Body of pancreas (tissue), 4 donors: Measurements from ENCODE around the gene EFCAB9. TPM values are rescaled to one million over a fixed set of nuclear protein-coding genes. Genes with fewer than 3 reads are reported as not detected.

ENCODE experiments used
- ATAC-seq: fragments of 150-250 bp; one replicate; pipeline ENCODE4 v1.9.1; 2016
- DNase-seq, 4 donors: peaks; one replicate each; pipeline ENCODE4 v3.0.0-alpha.2; 2019
- H3K27ac ChIP-seq, 4 donors: fragments of 200-600 bp; sonication (generic); 1 replicate in 3 of 4; 2 replicates in 1 of 4; pipeline versions ENCODE4 v1.5.1 to v1.6.1; 2016 to 2019; ENCODE audit warnings: mild to moderate bottlenecking in 1 of 4, mixed read lengths in 1 of 4, moderate library complexity in 1 of 4
- H3K27me3 ChIP-seq, 2 donors: fragments of 200-600 bp; sonication (generic); one replicate each; pipeline ENCODE4 v1.6.0; 2016; ENCODE audit warnings: mild to moderate bottlenecking in 1 of 2
- H3K36me3 ChIP-seq, 2 donors: fragments of 200-600 bp; sonication (generic); replicated peaks in 1 of 2; 2 replicates each; pipeline ENCODE4 v1.5.1; 2016; ENCODE audit warnings: low read depth in 2 of 2; ENCODE audit not compliant: insufficient read depth in 1 of 2
- H3K4me1 ChIP-seq: fragments of 200-600 bp; sonication (generic); one replicate; pipeline ENCODE4 v1.6.0; 2016
- H3K4me3 ChIP-seq, 2 donors: fragments of 200-600 bp; sonication (generic); 1 replicate in 1 of 2; 2 replicates in 1 of 2; pipeline ENCODE4 v1.5.1; 2016 to 2019
- H3K9me3 ChIP-seq, 3 donors: fragments of 200-600 bp; sonication (generic); 1 replicate in 2 of 3; 2 replicates in 1 of 3; pipeline ENCODE4 v1.5.1; 2016
- CTCF ChIP-seq, 7 experiments: fragments of 450-650 bp in 4 of 7; fragments of 200-600 bp in 3 of 7; sonication (generic) in 3 of 7; IDR thresholded peaks; one replicate each; pipeline ENCODE4 v1.5.1; 2016 to 2019; ENCODE audit warnings: antibody characterized with exemption in 7 of 7
- POLR2A ChIP-seq, 3 donors: fragments of 450-650 bp; IDR thresholded peaks; one replicate each; pipeline ENCODE4 v1.6.1; 2016; ENCODE audit warnings: antibody characterized with exemption in 3 of 3, mild to moderate bottlenecking in 2 of 3
- WGBS, 2 donors: methylation state at CpG; one replicate each; pipeline ENCODE4 v1.1.5; 2017; 5-methylcytosine and 5-hydroxymethylcytosine counted together
- intact Hi-C: fragments of 100-400 bp; cut with DNase I; formaldehyde crosslinking; loops from one replicate; pipeline ENCODE4 v1.15.1; 2023
- total RNA-seq, 2 donors: library from RNA; depleted of rRNA; stranded (reverse); fragments of >200 nt; gene quantifications; one replicate each; pipeline ENCODE4 v1.1.0, GENCODE V29; 2016

The EFCAB9 gene
- total RNA-seq, 2 donors from 2014 or later: not detected

GRCh38 chr5:172229904-172230303, 35.9 kb downstream of the EFCAB9 start:
- H3K4me1 ChIP-seq: peaks cover 4% of the 10 kb centered on the region
- no peak overlapping the region for H3K4me3 ChIP-seq
- 90 to 93% methylated on average over 1 of the region's 1 CpG for WGBS, 2 donors
- H3K27ac ChIP-seq: no peak overlapping the region
- no peaks in the 10 kb centered on the region for H3K27me3 ChIP-seq
- intact Hi-C loops: no loop called here
- H3K36me3 ChIP-seq: peaks cover 0 to 3% of the 10 kb centered on the region in 2 donors
- no peaks in the 10 kb centered on the region for H3K9me3 ChIP-seq
- DNase-seq (no peak), ATAC-seq (no peak)
- no peak for TF ChIP-seq POLR2A (IDR thresholded peaks at IDR 0.05)
- TF ChIP-seq CTCF (IDR thresholded peaks at IDR 0.05): no peak

DNA sequence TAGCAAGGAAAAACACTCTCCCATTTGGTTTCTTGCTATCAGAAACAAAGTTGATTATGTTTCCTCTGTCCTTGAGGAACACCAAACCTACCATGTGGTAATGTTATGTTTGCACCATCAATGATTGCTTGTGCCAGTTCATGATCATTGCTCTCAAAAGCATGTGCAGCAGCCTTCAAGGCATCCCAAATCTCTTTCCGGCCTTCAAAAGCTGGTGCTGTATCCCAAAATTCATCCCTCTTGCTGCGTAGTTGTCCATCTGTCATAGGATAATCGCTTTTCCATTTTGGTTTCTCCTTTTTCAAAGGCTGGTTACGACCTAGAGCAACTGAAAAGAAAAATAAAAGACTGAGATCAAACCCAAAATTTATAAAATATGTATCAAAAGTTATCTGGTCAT, 40.1 kb downstream of the EFCAB9 start:
- H3K4me3 ChIP-seq: no peak overlapping the region
- DNase-seq (no peak), ATAC-seq (no peak)
- intact Hi-C loops: no loop called here
- H3K9me3 ChIP-seq: no peaks in the 10 kb centered on the region
- WGBS, 2 donors: 91 to 95% methylated on average over 4 of the region's 4 CpGs
- H3K27me3 ChIP-seq: no peaks in the 10 kb centered on the region
- TF ChIP-seq POLR2A (IDR thresholded peaks at IDR 0.05): no peak
- H3K27ac ChIP-seq: no peak overlapping the region
- peaks cover 0 to 3% of the 10 kb centered on the region in 2 donors for H3K36me3 ChIP-seq
- peaks cover 33% of the 10 kb centered on the region for H3K4me1 ChIP-seq

DNA sequence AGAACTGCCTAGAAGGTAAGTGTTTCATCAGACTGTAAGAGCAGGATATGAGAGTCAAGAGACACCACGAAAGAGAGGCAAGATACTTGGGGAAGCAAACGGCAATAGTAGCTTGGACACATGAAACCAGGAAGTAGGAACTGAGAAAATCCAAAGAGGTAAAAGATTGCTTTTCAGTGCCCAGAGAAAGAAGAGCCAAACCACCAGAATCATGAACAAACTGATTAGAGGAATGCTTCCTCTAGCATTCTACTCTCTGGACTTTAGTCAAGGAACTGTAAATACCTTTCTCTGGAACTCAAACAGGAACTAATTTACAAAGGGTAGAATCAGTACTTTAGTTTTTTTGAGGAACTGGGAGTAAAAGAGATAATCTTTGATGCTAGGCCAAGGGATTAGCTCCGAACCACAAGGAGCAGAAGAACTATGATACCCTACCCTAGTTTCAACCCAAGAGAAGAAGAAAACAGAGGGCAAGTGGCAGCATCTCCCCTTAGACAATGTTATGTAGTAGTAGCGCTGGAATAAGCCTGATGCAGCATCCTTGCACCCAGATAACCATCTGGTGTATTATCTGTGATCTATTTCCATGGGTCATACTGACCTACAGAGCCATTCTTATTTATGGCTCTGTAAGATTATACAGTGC, 41.3 kb downstream of the EFCAB9 start:
- TF ChIP-seq CTCF (IDR thresholded peaks at IDR 0.05) (no peak), POLR2A (IDR thresholded peaks at IDR 0.05) (no peak)
- Histone ChIP-seq H3K9me3 (no peaks in the 10 kb centered on the region), H3K36me3 (peaks cover 0 to 3% of the 10 kb centered on the region in 2 donors), H3K4me1 (peaks cover 33% of the 10 kb centered on the region), H3K27me3 (no peaks in the 10 kb centered on the region), H3K27ac (peak overlapping the region in 3 of 4 donors; percentile 11 to 67 (median 54)), H3K4me3 (no peak overlapping the region)
- DNase-seq (no peak), ATAC-seq (peak; percentile 56)
- intact Hi-C loops: no loop called here
- WGBS, 2 donors: 14 to 39% methylated on average over 4 of the region's 4 CpGs

GRCh38 chr5:172235827-172236736, 42.1 kb downstream of the EFCAB9 start:
- Histone ChIP-seq H3K9me3 (no peaks in the 10 kb centered on the region), H3K27ac (peak overlapping the region in 3 of 4 donors; percentile 11 to 67 (median 54)), H3K27me3 (no peaks in the 10 kb centered on the region), H3K4me3 (no peak overlapping the region), H3K4me1 (peaks cover 33% of the 10 kb centered on the region), H3K36me3 (peaks cover 0 to 3% of the 10 kb centered on the region in 2 donors)
- DNase-seq (peak in 3 of 4 donors; percentile 27 to 47 (median 31)), ATAC-seq (no peak)
- intact Hi-C loops: no loop called here
- TF ChIP-seq CTCF (IDR thresholded peaks at IDR 0.05): no peak
- 49 to 63% methylated on average over 3 of the region's 3 CpGs for WGBS, 2 donors

GRCh38 chr5:172238334-172238733, 44.4 kb downstream of the EFCAB9 start:
- TF ChIP-seq CTCF (IDR thresholded peaks at IDR 0.05) (no peak), POLR2A (IDR thresholded peaks at IDR 0.05) (no peak)
- intact Hi-C loops: no loop called here
- Histone ChIP-seq H3K9me3 (no peaks in the 10 kb centered on the region), H3K4me3 (no peak overlapping the region), H3K27me3 (no peaks in the 10 kb centered on the region), H3K27ac (no peak overlapping the region), H3K4me1 (peaks cover 33% of the 10 kb centered on the region), H3K36me3 (peaks cover 0 to under 1% of the 10 kb centered on the region in 2 donors)
- 28 to 39% methylated on average over 1 of the region's 1 CpG for WGBS, 2 donors
- no peak for DNase-seq
- no peak for ATAC-seq
